DOHH2 (cell line): ENCODE data around the gene BAIAP2L1.

Experiments used
- H3F3A ChIP-seq: fragments of 200-600 bp; sonication (generic), shearing (Covaris generic); 2 replicates; pipeline ENCODE4 v1.6.0; 2016; ENCODE audit warnings: antibody characterized with exemption, mild to moderate bottlenecking; ENCODE audit not compliant: control insufficient read depth, insufficient read depth
- H3K27ac ChIP-seq: fragments of 200-600 bp; sonication (generic); 2 replicates; pipeline ENCODE4 v1.5.1; 2014; ENCODE audit warnings: low read depth, mild to moderate bottlenecking, low read length, moderate library complexity
- H3K27me3 ChIP-seq: fragments of 200-600 bp; sonication (generic); 2 replicates; pipeline ENCODE4 v1.6.1; 2014; ENCODE audit warnings: mild to moderate bottlenecking, low read length, mixed read lengths; ENCODE audit not compliant: control insufficient read depth
- H3K36me3 ChIP-seq: fragments of 200-600 bp; sonication (generic); 2 replicates; pipeline ENCODE4 v1.6.1; 2014; ENCODE audit warnings: mild to moderate bottlenecking, low read length, moderate library complexity, mixed read lengths; ENCODE audit not compliant: control insufficient read depth
- H3K4me1 ChIP-seq: fragments of 200-600 bp; sonication (generic); 2 replicates; pipeline ENCODE4 v1.6.1; 2014; ENCODE audit warnings: mild to moderate bottlenecking, low read length, mixed read lengths; ENCODE audit not compliant: control insufficient read depth
- H3K4me2 ChIP-seq: fragments of 200-600 bp; sonication (generic); 2 replicates; pipeline ENCODE4 v1.6.0; 2014; ENCODE audit warnings: mild to moderate bottlenecking, low read length, moderate library complexity
- H3K4me3 ChIP-seq: fragments of 200-600 bp; sonication (generic); 2 replicates; pipeline ENCODE4 v1.5.1; 2014; ENCODE audit warnings: mild to moderate bottlenecking, low read length, mixed read lengths
- H3K79me2 ChIP-seq: fragments of 200-600 bp; sonication (generic); 2 replicates; pipeline ENCODE4 v1.6.1; 2014; ENCODE audit warnings: mild to moderate bottlenecking, low read length, mixed read lengths; ENCODE audit not compliant: control insufficient read depth
- H3K9me2 ChIP-seq: fragments of 200-600 bp; sonication (generic); replicated peaks from 2 replicates; pipeline ENCODE4 v1.6.1; 2014; ENCODE audit warnings: mild to moderate bottlenecking, low read length, mixed read lengths; ENCODE audit not compliant: control insufficient read depth
- H3K9me3 ChIP-seq: fragments of 200-600 bp; sonication (generic); 2 replicates; pipeline ENCODE4 v1.6.1; 2014; ENCODE audit warnings: antibody characterized with exemption, low read length, mixed read lengths; ENCODE audit not compliant: control insufficient read depth, insufficient read depth
- H4K20me1 ChIP-seq: fragments of 200-600 bp; sonication (generic); 2 replicates; pipeline ENCODE4 v1.6.0; 2014; ENCODE audit warnings: low read depth, mild to moderate bottlenecking, antibody characterized with exemption, low read length, moderate library complexity; ENCODE audit not compliant: control insufficient read depth, insufficient read depth
- EZH2phosphoT487 ChIP-seq: fragments of 200-600 bp; sonication (generic); IDR thresholded peaks from 2 replicates; pipeline ENCODE4 v1.6.1; 2017; ENCODE audit warnings: borderline replicate concordance, mild to moderate bottlenecking, antibody characterized with exemption, low read length, moderate library complexity, mixed read lengths
- TF ChIP-seq, protein P1 (sequence below): fragments of 200-600 bp; sonication (generic); IDR thresholded peaks from one replicate; pipeline ENCODE4 v1.5.1; 2014; ENCODE audit warnings: antibody characterized with exemption, mild to moderate bottlenecking, low read depth, low read length; ENCODE audit not compliant: poor library complexity, severe bottlenecking

The BAIAP2L1 gene

DNA sequence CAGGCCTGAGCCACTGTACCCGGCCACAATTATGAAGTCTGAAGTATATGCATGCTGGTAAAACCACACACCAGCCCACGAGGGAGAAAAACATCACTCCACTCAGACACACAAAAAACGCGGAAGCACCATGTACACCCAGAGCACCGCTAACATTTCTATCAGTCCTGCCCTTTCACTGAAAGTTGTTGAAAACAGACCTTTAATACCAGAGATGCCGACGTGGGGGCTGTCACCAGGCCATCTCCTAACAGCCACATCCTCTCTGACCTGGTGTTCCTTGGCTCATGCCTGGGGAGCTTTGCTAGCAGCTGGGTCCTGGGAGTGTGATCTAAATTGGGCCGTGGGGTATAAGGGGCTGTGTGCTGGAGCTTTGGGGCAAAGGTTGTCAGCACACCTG is 49.8 kb downstream of the BAIAP2L1 start:
- Histone ChIP-seq H3K27ac (no peak overlapping the region), H3F3A (no peaks in the 10 kb centered on the region), H3K27me3 (no peaks in the 10 kb centered on the region), H3K9me3 (no peaks in the 10 kb centered on the region), H3K9me2 (no peaks in the 10 kb centered on the region), H3K4me3 (no peak overlapping the region), H4K20me1 (no peaks in the 10 kb centered on the region), H3K4me2 (no peak overlapping the region), H3K36me3 (no peaks in the 10 kb centered on the region), H3K79me2 (no peaks in the 10 kb centered on the region), H3K4me1 (peaks cover 17% of the 10 kb centered on the region)
- TF ChIP-seq EZH2phosphoT487, result no peak
- TF ChIP-seq, protein P1, sequence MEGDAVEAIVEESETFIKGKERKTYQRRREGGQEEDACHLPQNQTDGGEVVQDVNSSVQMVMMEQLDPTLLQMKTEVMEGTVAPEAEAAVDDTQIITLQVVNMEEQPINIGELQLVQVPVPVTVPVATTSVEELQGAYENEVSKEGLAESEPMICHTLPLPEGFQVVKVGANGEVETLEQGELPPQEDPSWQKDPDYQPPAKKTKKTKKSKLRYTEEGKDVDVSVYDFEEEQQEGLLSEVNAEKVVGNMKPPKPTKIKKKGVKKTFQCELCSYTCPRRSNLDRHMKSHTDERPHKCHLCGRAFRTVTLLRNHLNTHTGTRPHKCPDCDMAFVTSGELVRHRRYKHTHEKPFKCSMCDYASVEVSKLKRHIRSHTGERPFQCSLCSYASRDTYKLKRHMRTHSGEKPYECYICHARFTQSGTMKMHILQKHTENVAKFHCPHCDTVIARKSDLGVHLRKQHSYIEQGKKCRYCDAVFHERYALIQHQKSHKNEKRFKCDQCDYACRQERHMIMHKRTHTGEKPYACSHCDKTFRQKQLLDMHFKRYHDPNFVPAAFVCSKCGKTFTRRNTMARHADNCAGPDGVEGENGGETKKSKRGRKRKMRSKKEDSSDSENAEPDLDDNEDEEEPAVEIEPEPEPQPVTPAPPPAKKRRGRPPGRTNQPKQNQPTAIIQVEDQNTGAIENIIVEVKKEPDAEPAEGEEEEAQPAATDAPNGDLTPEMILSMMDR, result no peak

DNA sequence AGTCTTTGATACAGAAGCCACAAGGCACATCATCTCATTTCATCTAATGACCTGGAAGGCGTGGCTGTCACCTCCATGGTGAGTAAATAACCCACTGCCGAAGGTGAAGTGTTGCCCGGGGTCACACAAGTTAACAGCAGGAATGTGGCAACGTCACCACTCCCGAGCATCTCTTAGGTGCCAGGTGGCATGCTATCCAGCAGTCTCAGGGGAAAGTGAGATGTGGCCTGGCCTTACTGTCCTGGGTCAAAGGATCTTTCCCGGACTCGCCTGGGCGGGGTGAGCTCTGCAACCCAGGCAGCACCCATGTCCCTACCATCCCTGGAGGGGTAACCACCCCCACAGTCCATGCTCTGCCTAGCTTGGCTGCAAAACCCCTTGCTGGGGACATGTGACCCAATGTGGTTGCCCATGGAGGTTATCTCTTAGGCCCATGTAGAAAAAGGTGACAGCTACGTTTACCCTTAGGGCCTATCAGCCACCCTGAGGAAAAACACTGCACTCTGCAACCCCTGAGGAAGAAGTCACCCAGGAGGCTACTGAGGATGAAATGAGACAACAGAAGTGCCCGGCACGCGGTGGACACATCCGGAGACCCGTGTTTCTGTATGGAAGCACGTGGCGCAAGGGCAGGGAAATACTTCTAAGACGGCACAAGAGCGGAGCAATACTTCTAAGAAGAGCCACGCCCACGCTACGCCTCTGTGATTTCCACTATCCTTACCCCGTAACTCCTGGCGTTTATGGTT is 52.0 kb downstream of the BAIAP2L1 start:
- Histone ChIP-seq H3K4me2 (no peak overlapping the region), H3F3A (no peaks in the 10 kb centered on the region)

DNA sequence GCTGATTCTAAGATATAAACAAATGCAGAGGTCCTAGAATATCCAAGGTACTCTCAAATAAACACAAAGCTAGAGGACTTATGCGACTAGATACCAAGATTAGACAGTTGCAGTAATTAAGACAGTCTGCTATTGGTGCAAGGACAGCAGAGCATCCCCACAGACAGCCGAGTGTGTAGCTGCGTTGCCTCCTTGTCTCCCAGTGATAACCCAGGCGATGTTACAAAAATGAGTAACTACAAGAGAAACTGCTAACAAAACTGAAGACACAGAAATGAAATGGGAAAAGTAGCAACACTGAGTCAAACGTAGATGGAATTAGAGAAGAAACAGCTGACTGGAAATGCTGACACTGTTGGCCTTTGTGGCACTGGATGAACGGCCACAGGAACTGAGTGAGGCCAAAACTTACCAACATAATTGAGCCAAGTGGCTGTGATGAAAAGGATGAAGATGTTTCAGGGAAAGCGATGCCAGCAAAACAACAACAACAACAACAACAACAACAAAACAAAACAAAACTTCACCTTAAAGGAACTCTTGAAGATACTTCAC is 54.3 kb downstream of the BAIAP2L1 start:
- Histone ChIP-seq H3K27ac (no peak overlapping the region), H3F3A (0 out of 2 replicates have a peak, but pooled peaks cover 2% of the 10 kb centered on the region), H3K9me2 (no peaks in the 10 kb centered on the region), H3K4me3 (no peak overlapping the region), H3K36me3 (no peaks in the 10 kb centered on the region), H3K4me2 (no peak overlapping the region), H3K4me1 (peaks cover 38% of the 10 kb centered on the region), H3K79me2 (no peaks in the 10 kb centered on the region), H4K20me1 (no peaks in the 10 kb centered on the region), H3K9me3 (no peaks in the 10 kb centered on the region), H3K27me3 (no peaks in the 10 kb centered on the region)
- TF ChIP-seq, protein P1, result no peak
- TF ChIP-seq EZH2phosphoT487, result no peak

More for the DNA sequence above, 52.0 kb downstream of the BAIAP2L1 start:
- H3K9me3 ChIP-seq, result no peaks in the 10 kb centered on the region
- no peaks in the 10 kb centered on the region for H3K27me3 ChIP-seq
- H3K9me2 ChIP-seq, result no peaks in the 10 kb centered on the region
- no peak overlapping the region for H3K4me3 ChIP-seq
- no peak overlapping the region for H3K27ac ChIP-seq
- no peaks in the 10 kb centered on the region for H3K36me3 ChIP-seq
- no peaks in the 10 kb centered on the region for H3K79me2 ChIP-seq
- TF ChIP-seq EZH2phosphoT487, result no peak
- TF ChIP-seq, protein P1, result no peak
- no peaks in the 10 kb centered on the region for H4K20me1 ChIP-seq
- H3K4me1 ChIP-seq, result peaks cover 20% of the 10 kb centered on the region
